ENCODE results near the gene RAB3C. TPM values are rescaled to one million over a fixed set of nuclear protein-coding genes. Genes with fewer than 3 reads are reported as not detected.

RAB3C gene
- total RNA-seq, 2 donors from 2014 or later: 0.41 to 2.8 TPM

DNA sequence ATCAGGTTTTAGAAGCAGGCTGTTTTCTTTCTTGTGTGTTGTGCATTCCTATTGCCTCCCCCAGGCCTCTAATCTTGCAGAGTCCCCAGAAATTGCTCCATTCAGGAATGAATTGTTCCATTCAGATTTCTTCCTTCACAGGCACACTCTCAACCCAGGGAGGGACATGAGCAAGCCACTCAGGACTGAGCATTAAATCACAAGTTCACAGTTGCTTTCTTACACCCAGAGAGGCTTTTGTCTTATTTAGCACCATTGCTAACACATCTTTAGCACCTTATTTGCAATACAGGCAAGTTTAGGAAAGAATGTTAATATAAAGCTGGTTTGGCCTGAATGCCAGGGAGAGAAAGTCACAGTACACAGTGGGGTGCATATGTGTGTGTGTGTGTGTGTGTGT, 221.4 kb downstream of the RAB3C start:
- H3K27ac ChIP-seq: no peak overlapping the region
- DNase-seq (ENCODE audit: low spot score) (no peak), ATAC-seq (ENCODE audit: insufficient number of reproducible peaks, low FRiP score, low read depth) (no peak)
- TF ChIP-seq, protein P1, sequence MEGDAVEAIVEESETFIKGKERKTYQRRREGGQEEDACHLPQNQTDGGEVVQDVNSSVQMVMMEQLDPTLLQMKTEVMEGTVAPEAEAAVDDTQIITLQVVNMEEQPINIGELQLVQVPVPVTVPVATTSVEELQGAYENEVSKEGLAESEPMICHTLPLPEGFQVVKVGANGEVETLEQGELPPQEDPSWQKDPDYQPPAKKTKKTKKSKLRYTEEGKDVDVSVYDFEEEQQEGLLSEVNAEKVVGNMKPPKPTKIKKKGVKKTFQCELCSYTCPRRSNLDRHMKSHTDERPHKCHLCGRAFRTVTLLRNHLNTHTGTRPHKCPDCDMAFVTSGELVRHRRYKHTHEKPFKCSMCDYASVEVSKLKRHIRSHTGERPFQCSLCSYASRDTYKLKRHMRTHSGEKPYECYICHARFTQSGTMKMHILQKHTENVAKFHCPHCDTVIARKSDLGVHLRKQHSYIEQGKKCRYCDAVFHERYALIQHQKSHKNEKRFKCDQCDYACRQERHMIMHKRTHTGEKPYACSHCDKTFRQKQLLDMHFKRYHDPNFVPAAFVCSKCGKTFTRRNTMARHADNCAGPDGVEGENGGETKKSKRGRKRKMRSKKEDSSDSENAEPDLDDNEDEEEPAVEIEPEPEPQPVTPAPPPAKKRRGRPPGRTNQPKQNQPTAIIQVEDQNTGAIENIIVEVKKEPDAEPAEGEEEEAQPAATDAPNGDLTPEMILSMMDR (IDR thresholded peaks at IDR 0.05): no peak
- no peaks in the 10 kb centered on the region for H3K9me3 ChIP-seq
- no peaks in the 10 kb centered on the region for H3K27me3 ChIP-seq (replicated peaks; ENCODE audit: insufficient read depth)
- H3K4me3 ChIP-seq: no peak overlapping the region
- no peaks in the 10 kb centered on the region for H3K4me1 ChIP-seq (ENCODE audit: control insufficient read depth in 1 of 2, low read depth in 2 of 2)
- no peaks in the 10 kb centered on the region for H3K36me3 ChIP-seq

- Histone ChIP-seq H3K36me3 (no peaks in the 10 kb centered on the region), H3K9me3 (no peaks in the 10 kb centered on the region), H3K27me3 (replicated peaks; ENCODE audit: insufficient read depth) (no peaks in the 10 kb centered on the region), H3K27ac (no peak overlapping the region), H3K4me1 (ENCODE audit: control insufficient read depth in 1 of 2, low read depth in 2 of 2) (no peaks in the 10 kb centered on the region), H3K4me3 (no peak overlapping the region)
- TF ChIP-seq, protein P1 (IDR thresholded peaks at IDR 0.05): no peak
- ATAC-seq (ENCODE audit: insufficient number of reproducible peaks, low FRiP score, low read depth) (no peak), DNase-seq (ENCODE audit: low spot score) (no peak)
These were observed 227.2 kb downstream of the RAB3C start for GRCh38 chr5:58810086-58810485.

- Histone ChIP-seq H3K27ac (no peak overlapping the region), H3K27me3 (replicated peaks; ENCODE audit: insufficient read depth) (no peaks in the 10 kb centered on the region), H3K4me3 (no peak overlapping the region), H3K4me1 (ENCODE audit: control insufficient read depth in 1 of 2, low read depth in 2 of 2) (no peaks in the 10 kb centered on the region), H3K36me3 (no peaks in the 10 kb centered on the region), H3K9me3 (no peaks in the 10 kb centered on the region)
- no peak for ATAC-seq (ENCODE audit: insufficient number of reproducible peaks, low FRiP score, low read depth)
- TF ChIP-seq, protein P1 (IDR thresholded peaks at IDR 0.05): no peak
- no peak for DNase-seq (ENCODE audit: low spot score)
These were observed 231.0 kb downstream of the RAB3C start for GRCh38 chr5:58813855-58814254.

DNA sequence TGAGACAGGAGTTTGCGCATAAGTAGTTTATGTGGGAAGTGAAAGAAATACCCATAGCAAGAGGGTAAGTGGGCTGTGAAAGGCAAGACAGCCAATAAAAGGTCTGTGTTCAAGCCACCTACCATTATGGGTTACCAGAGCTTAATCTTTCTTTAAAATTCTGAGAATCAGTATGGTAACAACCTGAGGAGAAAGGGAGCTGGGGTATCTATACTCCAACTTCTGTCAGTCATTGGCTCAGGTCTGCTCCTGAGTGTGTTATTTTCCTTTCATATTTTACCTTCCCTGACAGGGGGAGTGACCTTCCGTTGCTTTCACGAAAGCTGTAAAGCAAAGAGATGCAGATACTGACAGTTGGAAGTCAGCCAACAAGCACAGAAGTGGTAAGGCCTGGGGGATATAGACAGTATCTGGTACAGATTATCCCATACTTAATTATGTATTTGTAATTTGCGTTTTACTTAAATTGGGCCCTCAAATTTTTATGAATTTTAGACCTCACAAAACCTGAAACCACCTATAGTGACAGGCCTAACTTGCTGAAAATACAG, 233.4 kb downstream of the RAB3C start:
- TF ChIP-seq, protein P1 (IDR thresholded peaks at IDR 0.05): no peak
- no peak for ATAC-seq (ENCODE audit: insufficient number of reproducible peaks, low FRiP score, low read depth)

DNA sequence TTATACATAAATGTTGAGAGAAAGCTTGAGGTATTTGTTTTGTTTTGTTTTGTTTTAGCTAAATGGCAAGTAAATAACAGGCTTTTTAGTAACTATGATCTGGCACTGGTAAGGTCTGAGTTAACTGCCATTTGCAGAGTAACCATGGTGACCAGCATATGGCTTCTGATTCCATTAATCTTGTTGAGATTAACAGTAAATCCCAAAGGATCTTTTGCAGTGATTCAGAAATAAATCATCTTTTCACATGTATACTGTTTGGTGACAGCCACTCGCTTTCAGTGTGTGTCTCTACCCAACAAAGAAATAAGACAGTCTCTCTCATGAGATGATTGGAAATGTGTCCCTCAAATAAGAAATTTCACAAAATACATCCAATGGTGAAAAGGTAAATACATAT, 235.6 kb downstream of the RAB3C start:
- Histone ChIP-seq H3K36me3 (no peaks in the 10 kb centered on the region), H3K4me3 (no peak overlapping the region), H3K27ac (no peak overlapping the region), H3K4me1 (ENCODE audit: control insufficient read depth in 1 of 2, low read depth in 2 of 2) (no peaks in the 10 kb centered on the region), H3K9me3 (no peaks in the 10 kb centered on the region), H3K27me3 (replicated peaks; ENCODE audit: insufficient read depth) (no peaks in the 10 kb centered on the region)
- DNase-seq (ENCODE audit: low spot score): no peak
- no peak for ATAC-seq (ENCODE audit: insufficient number of reproducible peaks, low FRiP score, low read depth)
- TF ChIP-seq, protein P1 (IDR thresholded peaks at IDR 0.05): no peak

More for the DNA sequence above, 233.4 kb downstream of the RAB3C start:
- H3K4me3 ChIP-seq: no peak overlapping the region
- DNase-seq (ENCODE audit: low spot score): no peak
- no peaks in the 10 kb centered on the region for H3K36me3 ChIP-seq
- no peaks in the 10 kb centered on the region for H3K4me1 ChIP-seq (ENCODE audit: control insufficient read depth in 1 of 2, low read depth in 2 of 2)
- H3K9me3 ChIP-seq: no peaks in the 10 kb centered on the region
- no peaks in the 10 kb centered on the region for H3K27me3 ChIP-seq (replicated peaks; ENCODE audit: insufficient read depth)
- H3K27ac ChIP-seq: no peak overlapping the region
